Dermis lymphatic vessel endothelial cell (primary cell): ENCODE measurements around the gene ASNS. TPM values are rescaled to one million over a fixed set of nuclear protein-coding genes. Genes with fewer than 3 reads are reported as not detected.

Experiments
- total RNA-seq: library from RNA; depleted of rRNA; stranded (reverse); fragments of >200 nt; gene quantifications from 2 replicates; pipeline ENCODE4 v1.2.1, GENCODE V29; 2014

The ASNS gene, protein sequence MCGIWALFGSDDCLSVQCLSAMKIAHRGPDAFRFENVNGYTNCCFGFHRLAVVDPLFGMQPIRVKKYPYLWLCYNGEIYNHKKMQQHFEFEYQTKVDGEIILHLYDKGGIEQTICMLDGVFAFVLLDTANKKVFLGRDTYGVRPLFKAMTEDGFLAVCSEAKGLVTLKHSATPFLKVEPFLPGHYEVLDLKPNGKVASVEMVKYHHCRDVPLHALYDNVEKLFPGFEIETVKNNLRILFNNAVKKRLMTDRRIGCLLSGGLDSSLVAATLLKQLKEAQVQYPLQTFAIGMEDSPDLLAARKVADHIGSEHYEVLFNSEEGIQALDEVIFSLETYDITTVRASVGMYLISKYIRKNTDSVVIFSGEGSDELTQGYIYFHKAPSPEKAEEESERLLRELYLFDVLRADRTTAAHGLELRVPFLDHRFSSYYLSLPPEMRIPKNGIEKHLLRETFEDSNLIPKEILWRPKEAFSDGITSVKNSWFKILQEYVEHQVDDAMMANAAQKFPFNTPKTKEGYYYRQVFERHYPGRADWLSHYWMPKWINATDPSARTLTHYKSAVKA
- total RNA-seq: 2.6 and 2.8 TPM in 2 replicates

DNA sequence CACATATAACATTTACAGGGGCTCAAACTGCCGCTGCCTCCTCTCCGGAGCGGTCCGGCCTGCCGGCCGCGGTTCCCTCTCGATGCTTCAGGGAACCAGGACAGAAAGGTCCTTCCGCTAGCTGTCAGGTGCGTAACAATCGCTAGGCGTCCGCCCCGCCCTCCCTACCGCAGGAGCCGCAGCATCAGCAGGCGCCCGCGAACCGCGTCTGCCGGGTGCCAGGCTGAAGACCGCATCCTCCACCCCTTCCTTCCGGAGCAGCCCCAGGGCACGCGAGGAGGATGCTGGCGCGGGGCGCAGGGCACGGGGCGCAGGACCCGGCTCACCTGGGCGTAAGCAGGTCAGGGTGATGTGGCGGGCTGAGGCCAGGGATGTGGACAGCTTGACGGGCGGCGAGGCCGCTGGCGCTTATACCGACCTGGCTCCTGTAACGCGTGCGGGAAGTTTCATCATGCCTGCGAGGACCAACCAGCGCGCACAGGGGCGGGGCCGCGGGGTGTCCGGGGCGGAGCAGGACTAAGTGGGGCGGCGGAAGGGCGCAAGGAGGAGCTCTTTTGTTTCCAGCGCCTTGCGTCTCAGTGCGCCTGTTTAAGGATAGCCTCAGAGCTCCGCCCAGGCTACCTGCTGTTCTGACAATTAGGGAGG, at the start of gene ASNS:
Gene ASNS (minus strand): TSS at position 384 of the 645 bp plus-strand sequence. CDS start 3,252 bp downstream, outside the sequence.

Other genes with a start within 250 kb of the ASNS start
- gene TAC1, start 140.3 kb downstream of the ASNS start, total RNA-seq: not detected in 2 replicates
- gene OCM2, start 117.8 kb upstream of the ASNS start, total RNA-seq: not detected in 2 replicates
- gene LMTK2, start 234.5 kb upstream of the ASNS start, total RNA-seq: 7.6 and 8.7 TPM in 2 replicates